Right cardiac atrium (tissue), 5 donors: ENCODE data around the gene CDH4. TPM values are rescaled to one million over a fixed set of nuclear protein-coding genes. Genes with fewer than 3 reads are reported as not detected.

Experiments
- ATAC-seq, 2 donors: fragments of 200-7000 bp; cut with Tn5 transposase; one replicate each; pipeline versions ENCODE4 v1.8.0 to v1.9.1; 2020; ENCODE audit warnings: moderate library complexity in 2 of 2, mild to moderate bottlenecking in 1 of 2
- DNase-seq, 3 donors: peaks; one replicate each; pipeline ENCODE4 v3.0.0-alpha.2; 2020
- H3K27ac ChIP-seq: one replicate; pipeline ENCODE4 v1.5.1; 2013; ENCODE audit warnings: mild to moderate bottlenecking, low read length, control low read depth, moderate library complexity
- H3K27me3 ChIP-seq: one replicate; pipeline ENCODE4 v1.6.1; 2013; ENCODE audit not compliant: control insufficient read depth, insufficient read depth
- H3K4me1 ChIP-seq: one replicate; pipeline ENCODE4 v1.6.1; 2013; ENCODE audit warnings: low read length; ENCODE audit not compliant: control insufficient read depth, insufficient read depth
- H3K4me3 ChIP-seq: one replicate; pipeline ENCODE4 v1.5.1; 2013; ENCODE audit warnings: low read length, control low read depth
- H3K9me3 ChIP-seq: one replicate; pipeline ENCODE4 v1.6.1; 2013; ENCODE audit warnings: low read length; ENCODE audit not compliant: control insufficient read depth
- WGBS: extraction: QIAGEN DNeasy Blood & Tissue Kit; methylation state at CpG from one replicate; pipeline ENCODE4 v1.1.7; 2013; 5-methylcytosine and 5-hydroxymethylcytosine counted together
- intact Hi-C, 4 donors: fragments of 100-400 bp; cut with DNase I; formaldehyde crosslinking; loops; one replicate each; pipeline versions ENCODE4 v1.11.0 to v1.14.0; 2022 to 2023
- polyA plus RNA-seq: library from polyadenylated mRNA; stranded (reverse); fragments of 200-250 nt; gene quantifications from one replicate; pipeline ENCODE4 v1.2.3, GENCODE V29; 2013
- total RNA-seq, 4 donors: library from RNA; stranded (reverse); fragmentation: NEBNext Ultra II Directional; extraction: Animal tissue kit (Norgen Biotek cat#: 25700); gene quantifications; one replicate each; pipeline ENCODE4 v1.2.1, GENCODE V29; 2021
- donor health status: healthy with polysubstance abuse.
- donor health status: DM: no; HTN: yes; CAD: no.
- donor health status: DM: no; HTN: no; CAD: no.
- donor health status: DM: no; HTN: yes; CAD: no; lungs with severe emphysema.
- donor health status: DM: yes; HTN: yes; CAD: no.

CDH4 gene
- total and polyA plus RNA-seq, 5 donors = 0.21 to 1.0 (median 0.39) TPM

- Histone ChIP-seq H3K27ac (no peak overlapping the region), H3K4me3 (no peak overlapping the region), H3K27me3 (no peaks in the 10 kb centered on the region), H3K9me3 (no peaks in the 10 kb centered on the region), H3K4me1 (no peaks in the 10 kb centered on the region)
- intact Hi-C loops = no loop called here
- 73% methylated on average over 3 of the region's 3 CpGs for WGBS
- DNase-seq = no peak
- ATAC-seq = no peak
Observed at GRCh38 chr20:61819574-61819846, 567.4 kb downstream of the CDH4 start.

GRCh38 chr20:61819921-61820825, 568.1 kb downstream of the CDH4 start:
- Histone ChIP-seq H3K4me1 (no peaks in the 10 kb centered on the region), H3K27ac (no peak overlapping the region), H3K4me3 (no peak overlapping the region), H3K27me3 (no peaks in the 10 kb centered on the region), H3K9me3 (no peaks in the 10 kb centered on the region)
- 86% methylated on average over 27 of the region's 27 CpGs for WGBS
- ATAC-seq (no peak), DNase-seq (peak in 1 of 3 donors; percentile 38)
- intact Hi-C loops = no loop called here

GRCh38 chr20:61821735-61822134, 569.7 kb downstream of the CDH4 start:
- intact Hi-C loops = no loop called here
- no peaks in the 10 kb centered on the region for H3K9me3 ChIP-seq
- H3K4me1 ChIP-seq = no peaks in the 10 kb centered on the region
- no peak overlapping the region for H3K4me3 ChIP-seq
- DNase-seq (peak in 1 of 3 donors; percentile 6), ATAC-seq (no peak)
- no peaks in the 10 kb centered on the region for H3K27me3 ChIP-seq
- 76% methylated on average over 5 of the region's 5 CpGs for WGBS
- H3K27ac ChIP-seq = no peak overlapping the region

GRCh38 chr20:61822396-61822795, 570.3 kb downstream of the CDH4 start:
- Histone ChIP-seq H3K27ac (no peak overlapping the region), H3K9me3 (no peaks in the 10 kb centered on the region), H3K27me3 (no peaks in the 10 kb centered on the region), H3K4me1 (no peaks in the 10 kb centered on the region), H3K4me3 (no peak overlapping the region)
- peak in 1 of 3 donors; percentile 10 for DNase-seq
- ATAC-seq = no peak
- intact Hi-C loops = no loop called here
- 86% methylated on average over 12 of the region's 12 CpGs for WGBS

- intact Hi-C loops = no loop called here
- ATAC-seq (no peak), DNase-seq (no peak)
- no peak overlapping the region for H3K27ac ChIP-seq
- 92% methylated on average over 2 of the region's 2 CpGs for WGBS
- no peak overlapping the region for H3K4me3 ChIP-seq
- H3K9me3 ChIP-seq = no peaks in the 10 kb centered on the region
- no peaks in the 10 kb centered on the region for H3K4me1 ChIP-seq
- H3K27me3 ChIP-seq = no peaks in the 10 kb centered on the region
Observed at GRCh38 chr20:61823242-61823641, 571.2 kb downstream of the CDH4 start.

GRCh38 chr20:61828891-61829290, 576.8 kb downstream of the CDH4 start:
- ATAC-seq (no peak), DNase-seq (peak in 1 of 3 donors; percentile 35)
- Histone ChIP-seq H3K27ac (no peak overlapping the region), H3K9me3 (no peaks in the 10 kb centered on the region), H3K4me3 (no peak overlapping the region), H3K4me1 (no peaks in the 10 kb centered on the region), H3K27me3 (no peaks in the 10 kb centered on the region)
- WGBS = 92% methylated on average over 14 of the region's 14 CpGs
- intact Hi-C loops = no loop called here

- intact Hi-C loops = no loop called here
- no peak for ATAC-seq
Observed at GRCh38 chr20:61829526-61829925, 577.5 kb downstream of the CDH4 start.

GRCh38 chr20:61830241-61830930, 578.3 kb downstream of the CDH4 start:
- intact Hi-C loops = no loop called here
- DNase-seq = peak in 1 of 3 donors; percentile 38
- WGBS = 84% methylated on average over 30 of the region's 30 CpGs

More at GRCh38 chr20:61829526-61829925, 577.5 kb downstream of the CDH4 start:
- H3K9me3 ChIP-seq = no peaks in the 10 kb centered on the region
- H3K27me3 ChIP-seq = no peaks in the 10 kb centered on the region
- no peaks in the 10 kb centered on the region for H3K4me1 ChIP-seq
- H3K27ac ChIP-seq = no peak overlapping the region
- WGBS = 81% methylated on average over 17 of the region's 17 CpGs
- peak in 1 of 3 donors; percentile 16 for DNase-seq
- no peak overlapping the region for H3K4me3 ChIP-seq

GRCh38 chr20:61830991-61831390, 578.9 kb downstream of the CDH4 start:
- no peak for ATAC-seq
- DNase-seq = peak in 2 of 3 donors; percentile 0 to 10
- Histone ChIP-seq H3K4me1 (no peaks in the 10 kb centered on the region), H3K9me3 (no peaks in the 10 kb centered on the region), H3K4me3 (no peak overlapping the region), H3K27ac (no peak overlapping the region), H3K27me3 (no peaks in the 10 kb centered on the region)
- 69% methylated on average over 8 of the region's 8 CpGs for WGBS
- intact Hi-C loops = no loop called here

More at GRCh38 chr20:61830241-61830930, 578.3 kb downstream of the CDH4 start:
- Histone ChIP-seq H3K4me3 (no peak overlapping the region), H3K4me1 (no peaks in the 10 kb centered on the region), H3K27me3 (no peaks in the 10 kb centered on the region), H3K27ac (no peak overlapping the region), H3K9me3 (no peaks in the 10 kb centered on the region)
- no peak for ATAC-seq

- ATAC-seq (no peak), DNase-seq (no peak)
- no peak overlapping the region for H3K27ac ChIP-seq
- H3K27me3 ChIP-seq = no peaks in the 10 kb centered on the region
- H3K4me3 ChIP-seq = no peak overlapping the region
- WGBS = 89% methylated on average over 2 of the region's 2 CpGs
- no peaks in the 10 kb centered on the region for H3K9me3 ChIP-seq
- no peaks in the 10 kb centered on the region for H3K4me1 ChIP-seq
- intact Hi-C loops = no loop called here
Observed at GRCh38 chr20:61832181-61832580, 580.1 kb downstream of the CDH4 start.

GRCh38 chr20:61833807-61834610, 581.9 kb downstream of the CDH4 start:
- no peaks in the 10 kb centered on the region for H3K27me3 ChIP-seq
- H3K27ac ChIP-seq = no peak overlapping the region
- WGBS = 76% methylated on average over 14 of the region's 14 CpGs
- no peaks in the 10 kb centered on the region for H3K4me1 ChIP-seq
- ATAC-seq (no peak), DNase-seq (peak in 2 of 3 donors; percentile 2 to 27)
- intact Hi-C loops = no loop called here
- H3K4me3 ChIP-seq = no peak overlapping the region
- no peaks in the 10 kb centered on the region for H3K9me3 ChIP-seq
